Chondrocyte (in vitro differentiated cells): ENCODE results near the gene LIN52. TPM values are rescaled to one million over a fixed set of nuclear protein-coding genes. Genes with fewer than 3 reads are reported as not detected.

Experiments used
- DNase-seq: peaks from one replicate; pipeline ENCODE4 v3.0.0; 2021; ENCODE audit warnings: mixed read lengths, low spot score
- H3K27ac Mint-ChIP-seq: one replicate; pipeline ENCODE4 v1.8.0; 2021; ENCODE audit warnings: mild to moderate bottlenecking, moderate library complexity, mixed read lengths; ENCODE audit not compliant: unreplicated experiment
- H3K27me3 Mint-ChIP-seq: 2 replicates; pipeline ENCODE4 v1.8.0; 2021; ENCODE audit warnings: low read depth, mixed read lengths
- H3K36me3 Mint-ChIP-seq: 2 replicates; pipeline ENCODE4 v1.8.0; 2021; ENCODE audit warnings: low read depth, mixed read lengths
- H3K4me1 Mint-ChIP-seq: 2 replicates; pipeline ENCODE4 v1.8.0; 2021; ENCODE audit warnings: low read depth, mild to moderate bottlenecking, mixed read lengths
- H3K4me3 Mint-ChIP-seq: one replicate; pipeline ENCODE4 v1.8.0; 2021; ENCODE audit warnings: mild to moderate bottlenecking, moderate library complexity, mixed read lengths; ENCODE audit not compliant: unreplicated experiment
- H3K9me3 Mint-ChIP-seq: 2 replicates; pipeline ENCODE4 v1.8.0; 2021; ENCODE audit warnings: low read depth, mixed read lengths
- CTCF ChIP-seq: fragments of 200-600 bp; sonication (generic); IDR thresholded peaks from 2 replicates; pipeline ENCODE4 v1.5.0; 2021; ENCODE audit warnings: antibody characterized with exemption, mild to moderate bottlenecking, moderate library complexity
- total RNA-seq: library from RNA; stranded (reverse); gene quantifications from 3 replicates; pipeline ENCODE4 v1.2.1, GENCODE V29; 2021

LIN52 gene
- total RNA-seq, 1 donor from 2014 or later: 6.6 TPM

GRCh38 chr14:74243051-74243450, 158.3 kb downstream of the LIN52 start:
- Mint-ChIP-seq H3K9me3 (no peaks in the 10 kb centered on the region), H3K27me3 (peaks cover 76% of the 10 kb centered on the region), H3K4me1 (peaks cover 11% of the 10 kb centered on the region), H3K27ac (no peak overlapping the region), H3K4me3 (no peak overlapping the region), H3K36me3 (no peaks in the 10 kb centered on the region)
- DNase-seq: no peak
- TF ChIP-seq CTCF: no peak

GRCh38 chr14:74244115-74244514, 159.4 kb downstream of the LIN52 start:
- no peak for TF ChIP-seq CTCF
- Mint-ChIP-seq H3K27me3 (peaks cover 71% of the 10 kb centered on the region), H3K4me1 (peaks cover 11% of the 10 kb centered on the region), H3K36me3 (no peaks in the 10 kb centered on the region), H3K9me3 (no peaks in the 10 kb centered on the region), H3K4me3 (no peak overlapping the region), H3K27ac (no peak overlapping the region)
- DNase-seq: peak; percentile 61

GRCh38 chr14:74245292-74245691, 160.5 kb downstream of the LIN52 start:
- peaks cover 9% of the 10 kb centered on the region for H3K4me1 Mint-ChIP-seq
- peak; percentile 71 for DNase-seq
- H3K9me3 Mint-ChIP-seq: no peaks in the 10 kb centered on the region
- no peak overlapping the region for H3K27ac Mint-ChIP-seq
- no peak overlapping the region for H3K4me3 Mint-ChIP-seq
- H3K36me3 Mint-ChIP-seq: no peaks in the 10 kb centered on the region
- TF ChIP-seq CTCF: no peak
- H3K27me3 Mint-ChIP-seq: peaks cover 69% of the 10 kb centered on the region

GRCh38 chr14:74246542-74246941, 161.8 kb downstream of the LIN52 start:
- Mint-ChIP-seq H3K27me3 (peaks cover 66% of the 10 kb centered on the region), H3K4me1 (peaks cover 5% of the 10 kb centered on the region), H3K36me3 (no peaks in the 10 kb centered on the region), H3K9me3 (no peaks in the 10 kb centered on the region), H3K27ac (no peak overlapping the region), H3K4me3 (no peak overlapping the region)
- TF ChIP-seq CTCF: no peak
- no peak for DNase-seq

- Mint-ChIP-seq H3K27ac (no peak overlapping the region), H3K9me3 (no peaks in the 10 kb centered on the region), H3K36me3 (no peaks in the 10 kb centered on the region), H3K27me3 (peaks cover 56% of the 10 kb centered on the region), H3K4me1 (peaks cover 5% of the 10 kb centered on the region), H3K4me3 (no peak overlapping the region)
- TF ChIP-seq CTCF: no peak
- DNase-seq: no peak
Observed at GRCh38 chr14:74248017-74248416, 163.3 kb downstream of the LIN52 start.
